OCI-LY1 (cell line): ENCODE data around the gene CYREN.
A peak's percentile ranks its signal among the peaks of the same experiment; 100 is the strongest.

Experiments
- CTCF ChIP-seq: fragments of 200-600 bp; sonication (generic), shearing (Covaris generic); IDR thresholded peaks from 2 replicates; pipeline ENCODE4 v1.5.1; 2017; ENCODE audit warnings: mild to moderate bottlenecking, antibody characterized with exemption, low read length, moderate library complexity, mixed read lengths
- EZH2 ChIP-seq: fragments of 200-600 bp; sonication (generic), shearing (Covaris generic); IDR thresholded peaks from 2 replicates; pipeline ENCODE4 v1.8.0; 2017; ENCODE audit warnings: borderline replicate concordance, mixed run types, mild to moderate bottlenecking, antibody characterized with exemption, low read length, moderate library complexity, mixed read lengths

- TF ChIP-seq EZH2 (no peak), CTCF (peak; percentile 42; the same call in 1 of the 2 replicates)
Measured at GRCh38 chr7:135211179-135211945, 40.9 kb upstream of the CYREN start, which contains the start of gene WDR91.
